PFSK-1 (cell line): ENCODE measurements around the gene IL10RB.

Experiments
- POLR2AphosphoS5 ChIP-seq: IDR thresholded peaks from 2 replicates; pipeline ENCODE4 v1.6.1; 2012; ENCODE audit warnings: low read depth, mild to moderate bottlenecking, control low read depth, low read length, moderate library complexity
- TF ChIP-seq, protein P1 (sequence below), 2 experiments: IDR thresholded peaks; 2 replicates each; pipeline versions ENCODE4 v1.6.1 to v1.8.0; 2011 to 2012; ENCODE audit warnings: low read depth in 2 of 2, low read length in 2 of 2, control low read depth in 1 of 2, inconsistent platforms in 1 of 2, mild to moderate bottlenecking in 1 of 2, moderate library complexity in 1 of 2; ENCODE audit not compliant: insufficient read depth in 1 of 2

- TF ChIP-seq, protein P1, sequence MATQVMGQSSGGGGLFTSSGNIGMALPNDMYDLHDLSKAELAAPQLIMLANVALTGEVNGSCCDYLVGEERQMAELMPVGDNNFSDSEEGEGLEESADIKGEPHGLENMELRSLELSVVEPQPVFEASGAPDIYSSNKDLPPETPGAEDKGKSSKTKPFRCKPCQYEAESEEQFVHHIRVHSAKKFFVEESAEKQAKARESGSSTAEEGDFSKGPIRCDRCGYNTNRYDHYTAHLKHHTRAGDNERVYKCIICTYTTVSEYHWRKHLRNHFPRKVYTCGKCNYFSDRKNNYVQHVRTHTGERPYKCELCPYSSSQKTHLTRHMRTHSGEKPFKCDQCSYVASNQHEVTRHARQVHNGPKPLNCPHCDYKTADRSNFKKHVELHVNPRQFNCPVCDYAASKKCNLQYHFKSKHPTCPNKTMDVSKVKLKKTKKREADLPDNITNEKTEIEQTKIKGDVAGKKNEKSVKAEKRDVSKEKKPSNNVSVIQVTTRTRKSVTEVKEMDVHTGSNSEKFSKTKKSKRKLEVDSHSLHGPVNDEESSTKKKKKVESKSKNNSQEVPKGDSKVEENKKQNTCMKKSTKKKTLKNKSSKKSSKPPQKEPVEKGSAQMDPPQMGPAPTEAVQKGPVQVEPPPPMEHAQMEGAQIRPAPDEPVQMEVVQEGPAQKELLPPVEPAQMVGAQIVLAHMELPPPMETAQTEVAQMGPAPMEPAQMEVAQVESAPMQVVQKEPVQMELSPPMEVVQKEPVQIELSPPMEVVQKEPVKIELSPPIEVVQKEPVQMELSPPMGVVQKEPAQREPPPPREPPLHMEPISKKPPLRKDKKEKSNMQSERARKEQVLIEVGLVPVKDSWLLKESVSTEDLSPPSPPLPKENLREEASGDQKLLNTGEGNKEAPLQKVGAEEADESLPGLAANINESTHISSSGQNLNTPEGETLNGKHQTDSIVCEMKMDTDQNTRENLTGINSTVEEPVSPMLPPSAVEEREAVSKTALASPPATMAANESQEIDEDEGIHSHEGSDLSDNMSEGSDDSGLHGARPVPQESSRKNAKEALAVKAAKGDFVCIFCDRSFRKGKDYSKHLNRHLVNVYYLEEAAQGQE (IDR thresholded peaks at IDR 0.05; ENCODE audit: insufficient read depth in 1 of 2, low read depth in 2 of 2, low read length in 2 of 2), result no peak
- TF ChIP-seq POLR2AphosphoS5, result no peak
Measured at GRCh38 chr21:33257094-33257803, 8.9 kb upstream of the IL10RB start.
